ENCODE results near the gene GLIS1.
"Not testable (repeated sequence)": the region's sequence is repeated elsewhere in the genome, so short reads cannot be mapped to it uniquely, and the experiment has no call there.

GLIS1 gene

GRCh38 chr1:53572065-53572814 is 166.7 kb downstream of the GLIS1 start:
- in situ Hi-C loops (cut with MboI; ENCODE audit: low sequenced_read_pairs) = no loop called here

GRCh38 chr1:53568540-53568939 is 170.4 kb downstream of the GLIS1 start:
- in situ Hi-C loops (cut with MboI; ENCODE audit: low sequenced_read_pairs) = no loop called here

GRCh38 chr1:53567851-53568250 is 171.1 kb downstream of the GLIS1 start:
- in situ Hi-C loops (cut with MboI; ENCODE audit: low sequenced_read_pairs) = no loop called here

- in situ Hi-C loops (cut with MboI; ENCODE audit: low sequenced_read_pairs) = no loop called here
Observed at GRCh38 chr1:53567450-53567849, 171.5 kb downstream of the GLIS1 start.

GRCh38 chr1:53563611-53564010 is 175.4 kb downstream of the GLIS1 start:
- in situ Hi-C loops (cut with MboI; ENCODE audit: low sequenced_read_pairs) = no loop called here

- in situ Hi-C loops (cut with MboI; ENCODE audit: low sequenced_read_pairs) = no loop called here
Observed at GRCh38 chr1:53562981-53563379, 176.0 kb downstream of the GLIS1 start.

GRCh38 chr1:53562291-53562980 is 176.5 kb downstream of the GLIS1 start:
- in situ Hi-C loops (cut with MboI; ENCODE audit: low sequenced_read_pairs) = no loop called here

GRCh38 chr1:53561503-53562105 is 177.4 kb downstream of the GLIS1 start:
- in situ Hi-C loops (cut with MboI; ENCODE audit: low sequenced_read_pairs) = no loop called here

GRCh38 chr1:53560581-53561502 is 178.1 kb downstream of the GLIS1 start:
- in situ Hi-C loops (cut with MboI; ENCODE audit: low sequenced_read_pairs) = no loop called here

GRCh38 chr1:53559854-53560580 is 178.9 kb downstream of the GLIS1 start:
- in situ Hi-C loops (cut with MboI; ENCODE audit: low sequenced_read_pairs) = no loop called here

GRCh38 chr1:53559391-53559815 is 179.6 kb downstream of the GLIS1 start:
- in situ Hi-C loops (cut with MboI; ENCODE audit: low sequenced_read_pairs) = no loop called here

- in situ Hi-C loops (cut with MboI; ENCODE audit: low sequenced_read_pairs) = no loop called here
Observed at GRCh38 chr1:53558739-53559315, 180.1 kb downstream of the GLIS1 start.

- in situ Hi-C loops (cut with MboI; ENCODE audit: low sequenced_read_pairs) = no loop called here
Observed at GRCh38 chr1:53557830-53558738, 180.9 kb downstream of the GLIS1 start.

GRCh38 chr1:53557369-53557768 is 181.6 kb downstream of the GLIS1 start:
- in situ Hi-C loops (cut with MboI; ENCODE audit: low sequenced_read_pairs) = no loop called here

- in situ Hi-C loops (cut with MboI; ENCODE audit: low sequenced_read_pairs) = no loop called here
Observed at GRCh38 chr1:53556657-53557227, 182.2 kb downstream of the GLIS1 start.

- in situ Hi-C loops (cut with MboI; ENCODE audit: low sequenced_read_pairs) = not testable (repeated sequence)
Observed at GRCh38 chr1:53555620-53556326, 183.2 kb downstream of the GLIS1 start.

GRCh38 chr1:53554592-53555305 is 184.2 kb downstream of the GLIS1 start:
- in situ Hi-C loops (cut with MboI; ENCODE audit: low sequenced_read_pairs) = no loop called here

Measured in HL-60/S4 treated with phorbol 12-myristate 13-acetate at 8.2 ng/mL for 4 days and 3 days (cell line).